Fibroblast of skin of left quadriceps (primary cell): ENCODE results near the gene DENND5B.

Experiments
- DNase-seq, 2 experiments: peaks; one replicate each; pipeline ENCODE4 v3.0.0-alpha.2; 2013; ENCODE audit warnings: low read depth in 2 of 2

Gene DENND5B

DNA sequence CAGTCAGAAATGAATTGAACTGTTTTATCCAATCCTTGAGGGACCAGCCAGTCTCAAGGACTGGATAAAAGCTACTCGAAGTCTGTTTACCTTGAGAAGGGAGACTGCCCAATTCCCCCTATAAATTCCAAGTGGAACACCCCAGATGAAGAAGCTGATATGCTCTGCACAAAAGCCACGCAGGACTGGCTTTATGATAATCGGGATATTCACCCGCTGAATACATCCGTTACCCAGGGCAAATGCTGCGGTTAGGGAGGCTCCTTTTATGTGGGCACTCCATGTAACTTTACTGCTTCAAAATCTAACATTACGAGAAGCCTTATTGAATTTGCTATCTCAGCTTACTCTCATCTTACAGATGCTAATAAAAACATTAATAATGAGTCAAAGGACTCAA, 119.1 kb downstream of the DENND5B start:
- no peak for DNase-seq

DNA sequence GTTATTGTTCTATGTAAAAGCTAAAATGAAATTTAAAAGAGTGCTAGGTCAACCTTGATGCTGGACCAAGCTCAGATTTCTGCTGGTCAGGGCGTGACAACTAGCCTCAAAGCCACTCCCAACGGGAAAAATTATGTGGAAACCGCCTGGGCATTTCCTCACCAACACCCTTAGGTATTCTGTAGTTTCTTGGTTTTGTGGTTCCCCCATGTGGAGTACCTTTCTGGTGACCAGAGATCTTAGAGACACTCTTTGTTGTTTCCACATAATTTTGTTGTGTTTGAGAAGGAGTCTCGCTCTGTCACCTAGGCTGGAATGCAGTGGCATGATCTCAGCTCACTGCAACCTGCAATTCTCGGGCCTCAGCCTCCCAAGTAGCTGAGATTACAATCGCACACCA, 119.9 kb downstream of the DENND5B start:
- DNase-seq, result no peak

DNA sequence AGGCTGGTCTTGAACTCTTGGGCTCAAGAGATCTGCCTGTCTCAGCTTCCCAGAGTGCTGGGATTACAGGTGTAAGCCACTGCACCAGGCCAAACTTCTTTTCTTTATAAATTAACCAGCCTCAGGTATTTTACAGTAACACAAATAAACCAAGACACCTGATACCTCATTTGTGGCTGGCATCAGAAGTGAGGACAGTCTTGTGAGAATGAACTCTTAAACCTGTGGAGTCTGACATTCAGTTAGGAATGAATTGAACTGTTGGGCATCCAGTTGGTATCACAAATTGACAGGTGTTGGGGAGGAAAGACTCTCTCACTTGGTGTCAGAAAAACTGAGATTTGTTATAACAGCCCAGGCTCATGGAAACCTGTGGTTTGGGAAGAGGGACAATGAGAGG, 120.5 kb downstream of the DENND5B start:
- no peak for DNase-seq

DNA sequence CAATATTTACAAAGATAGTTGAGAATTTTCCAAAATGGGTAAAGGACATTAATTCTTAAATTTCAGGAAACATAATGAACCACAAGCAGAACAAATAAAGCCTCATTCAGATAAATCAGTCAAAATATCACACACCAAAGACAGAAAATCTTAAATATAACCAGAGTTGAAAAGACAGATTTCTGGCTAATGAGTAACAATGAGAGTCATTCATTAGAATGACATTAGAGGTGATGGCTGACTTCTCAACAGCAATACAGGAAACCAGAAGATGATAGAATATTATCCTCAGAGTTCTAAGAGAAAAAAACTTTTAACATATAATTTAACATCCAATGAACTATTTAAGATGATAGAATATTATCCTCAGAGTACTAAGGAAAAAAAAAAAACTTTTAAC, 124.2 kb downstream of the DENND5B start:
- DNase-seq, result no peak

DNA sequence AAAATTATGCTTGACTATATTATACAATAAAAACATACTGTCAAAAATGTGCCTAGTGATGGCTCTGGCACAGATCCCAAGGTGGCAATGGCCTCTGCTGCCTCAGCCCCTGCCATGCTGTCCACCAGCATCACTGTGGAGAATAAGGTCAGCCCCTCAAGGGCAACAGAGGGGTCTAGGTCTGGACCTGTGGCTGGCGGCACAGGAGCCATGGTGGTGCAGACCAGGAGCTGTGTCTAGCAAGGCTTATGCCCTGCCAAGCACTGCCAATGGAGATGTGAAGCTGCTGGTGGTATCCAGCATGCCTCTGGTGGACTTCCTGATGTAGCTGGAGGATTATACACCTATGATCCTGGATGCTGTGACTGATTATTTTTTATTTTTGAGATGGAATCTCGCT, 125.9 kb downstream of the DENND5B start:
- DNase-seq, result no peak

DNA sequence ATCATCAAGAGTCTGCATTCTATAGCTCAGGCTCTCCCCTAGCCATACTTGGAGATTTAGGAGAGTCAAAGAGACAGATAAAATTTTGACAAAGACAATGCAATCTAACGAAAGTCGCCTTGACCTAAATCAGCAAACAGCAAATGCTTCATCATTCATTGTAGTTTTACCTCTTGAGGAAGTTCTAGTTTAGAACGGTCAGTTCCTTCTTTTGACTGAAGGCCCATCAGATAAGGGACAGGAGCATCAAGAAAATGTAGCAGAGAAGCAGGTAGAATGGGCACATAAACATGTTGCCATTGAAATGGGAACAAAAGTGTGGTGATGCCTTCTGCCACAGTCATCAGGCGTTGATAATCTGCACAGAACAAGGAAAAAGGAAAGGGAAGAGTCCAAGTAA, 130.9 kb downstream of the DENND5B start:
- no peak for DNase-seq

DNA sequence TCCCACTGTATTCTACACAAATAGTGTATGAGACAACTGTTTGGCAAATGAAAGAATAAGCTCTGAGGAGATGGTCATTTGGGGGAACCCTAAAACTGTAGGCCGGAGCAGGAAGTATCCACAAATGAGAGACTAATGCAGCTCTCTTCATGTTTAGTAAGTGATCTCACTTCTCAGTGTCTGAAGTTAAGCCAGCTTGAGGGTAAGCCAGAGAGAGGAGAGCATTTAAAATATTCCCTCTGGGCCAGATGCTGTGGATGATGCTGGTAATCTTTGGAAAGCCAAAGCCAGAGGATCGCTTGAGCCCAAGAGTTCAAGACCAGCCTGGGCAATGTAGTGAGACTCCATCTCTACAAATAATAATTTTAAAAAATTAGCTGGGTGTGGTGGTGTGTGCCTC, 134.4 kb downstream of the DENND5B start:
- no peak for DNase-seq

DNA sequence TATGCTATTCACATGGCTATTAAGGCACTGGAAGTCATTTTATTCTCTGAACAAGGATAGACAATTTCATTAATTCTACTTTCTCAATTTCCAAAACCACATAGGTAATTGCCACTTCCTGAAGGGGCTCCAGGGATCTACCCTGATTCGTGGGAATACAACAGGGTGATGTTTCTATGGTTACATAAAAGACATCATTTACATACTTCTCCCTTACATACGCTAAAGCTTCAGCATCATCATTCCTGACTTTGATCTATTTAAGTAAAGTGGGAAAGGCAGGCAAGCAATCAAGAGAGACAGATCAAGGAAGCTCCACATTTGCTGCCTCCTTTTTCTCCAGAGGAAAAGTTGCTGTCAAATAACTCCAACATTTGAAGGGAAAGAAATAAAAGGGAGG, 146.2 kb downstream of the DENND5B start:
- DNase-seq, result no peak

DNA sequence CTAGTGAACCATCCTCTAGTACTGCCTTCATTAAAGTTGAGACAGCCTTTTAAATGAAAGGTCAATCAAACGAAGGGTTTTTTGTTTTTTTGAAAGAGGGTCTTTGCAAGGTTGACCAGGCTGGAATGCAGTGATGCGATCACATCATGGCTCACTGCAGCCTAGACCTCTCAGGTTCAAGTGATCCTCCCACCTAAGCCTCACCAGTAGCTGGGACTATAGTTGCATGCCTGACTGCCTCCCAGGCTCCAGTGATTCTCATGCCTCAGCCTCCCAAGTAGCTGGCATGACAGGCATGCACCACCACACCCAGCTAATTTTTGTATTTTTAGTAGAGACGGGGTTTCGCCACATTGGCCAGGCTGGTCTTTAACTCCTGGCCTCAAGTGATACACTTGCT, 150.3 kb downstream of the DENND5B start:
- no peak for DNase-seq

DNA sequence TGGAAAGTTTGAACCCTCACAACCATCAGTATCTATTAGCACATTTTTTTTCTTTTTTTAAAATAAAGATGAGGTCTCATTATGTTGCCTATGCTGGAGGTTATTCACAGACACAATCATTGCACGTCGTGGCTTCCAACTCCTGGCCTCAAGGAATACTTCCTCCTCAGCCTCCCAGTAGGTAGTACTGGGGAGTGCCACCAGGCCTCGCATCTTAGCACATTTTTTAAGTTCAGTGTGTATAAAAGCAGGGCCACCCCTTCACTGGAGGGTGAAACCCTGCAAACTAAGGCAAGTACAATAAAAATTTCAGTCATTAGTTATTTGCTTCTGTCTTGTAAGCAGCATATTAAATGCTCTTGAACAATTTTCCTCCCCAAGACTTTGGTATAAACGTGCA, 150.8 kb downstream of the DENND5B start:
- no peak for DNase-seq

DNA sequence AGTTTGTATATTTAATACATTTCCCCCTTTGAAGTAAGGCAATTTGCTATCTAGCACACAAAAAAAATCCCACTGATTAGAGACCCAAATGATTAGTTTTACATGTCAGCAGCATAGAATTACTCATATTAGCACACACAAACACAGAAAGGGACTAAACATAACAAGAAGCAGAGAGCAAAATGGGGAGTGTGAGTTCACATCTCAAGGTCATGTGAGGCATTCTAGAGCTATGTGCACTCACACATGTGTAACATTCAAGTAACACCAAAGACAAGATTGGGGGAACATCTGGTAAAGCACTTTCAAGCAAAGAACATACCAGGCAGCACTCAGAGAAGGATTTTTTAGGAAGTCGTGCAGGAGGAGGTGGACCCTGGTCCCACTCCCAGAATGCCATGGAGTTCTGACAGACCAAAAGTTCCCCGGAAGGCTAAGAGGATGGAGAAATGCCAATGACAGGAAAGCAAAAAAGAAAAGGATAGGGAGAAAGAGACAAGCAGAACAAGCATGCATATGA, 159.2 kb downstream of the DENND5B start:
- peak; percentile 17 to 20 for DNase-seq

DNA sequence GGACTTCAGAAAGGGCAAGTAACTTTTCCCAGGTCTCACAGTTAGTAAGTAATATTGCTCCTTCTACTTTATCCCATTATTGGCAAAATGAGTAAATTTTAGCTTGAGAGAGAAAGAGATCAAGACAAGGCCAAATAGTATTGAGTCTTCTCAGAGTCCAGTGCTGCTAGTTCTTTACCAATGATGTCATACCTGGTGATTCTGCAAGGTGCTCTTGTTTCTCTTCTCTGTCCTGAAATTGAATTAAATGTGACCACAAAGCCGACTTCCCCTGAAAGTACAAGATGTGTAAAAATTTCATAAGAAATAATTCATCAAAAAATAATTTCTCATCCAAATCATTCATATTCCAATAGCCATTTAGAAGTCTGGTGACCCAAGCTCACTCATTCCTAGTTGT, 167.5 kb downstream of the DENND5B start:
- no peak for DNase-seq

DNA sequence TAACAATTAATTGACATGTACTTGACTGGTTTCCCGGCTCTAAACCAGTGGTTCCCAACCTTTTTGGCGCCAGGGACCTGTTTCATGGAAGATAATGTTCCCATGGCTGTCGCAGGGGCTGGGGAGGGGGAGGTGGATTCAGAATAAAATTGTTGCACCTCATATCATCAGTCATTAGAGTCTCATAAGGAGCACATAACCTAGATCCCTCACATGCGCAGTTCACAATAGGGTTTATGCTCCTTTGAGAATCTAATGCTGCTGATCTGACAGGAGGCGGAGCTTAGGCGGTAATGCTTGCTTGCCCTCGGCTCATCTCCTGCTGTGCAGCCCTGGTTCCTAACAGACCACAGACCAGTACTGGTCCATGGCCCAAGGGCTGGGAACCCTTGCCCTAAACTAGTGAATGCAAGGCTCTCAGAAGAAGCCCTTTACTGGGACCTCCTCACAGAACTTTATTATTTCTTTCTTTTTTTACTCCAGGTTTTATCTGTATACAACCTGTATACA, 178.6 kb downstream of the DENND5B start:
- DNase-seq, result no peak

DNA sequence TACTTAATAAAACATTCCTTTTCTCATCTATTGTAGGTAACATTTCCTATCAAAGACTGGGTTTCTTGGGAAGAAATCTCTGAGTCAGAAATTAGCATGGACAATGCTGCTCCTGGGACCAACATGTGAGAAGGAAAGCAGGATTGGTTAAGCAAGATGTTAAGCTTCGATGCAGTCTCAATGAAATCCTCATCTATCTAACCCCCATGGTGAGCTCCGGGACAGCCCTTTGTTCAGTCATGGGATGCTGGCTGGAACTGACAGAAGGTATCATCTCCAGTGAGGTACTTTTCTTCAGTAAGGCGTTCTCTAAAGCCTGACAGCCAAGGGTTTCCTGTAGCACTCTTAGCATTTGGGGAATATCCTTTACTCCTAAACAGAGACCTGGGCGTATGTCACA, 182.2 kb downstream of the DENND5B start:
- DNase-seq, result no peak

DNA sequence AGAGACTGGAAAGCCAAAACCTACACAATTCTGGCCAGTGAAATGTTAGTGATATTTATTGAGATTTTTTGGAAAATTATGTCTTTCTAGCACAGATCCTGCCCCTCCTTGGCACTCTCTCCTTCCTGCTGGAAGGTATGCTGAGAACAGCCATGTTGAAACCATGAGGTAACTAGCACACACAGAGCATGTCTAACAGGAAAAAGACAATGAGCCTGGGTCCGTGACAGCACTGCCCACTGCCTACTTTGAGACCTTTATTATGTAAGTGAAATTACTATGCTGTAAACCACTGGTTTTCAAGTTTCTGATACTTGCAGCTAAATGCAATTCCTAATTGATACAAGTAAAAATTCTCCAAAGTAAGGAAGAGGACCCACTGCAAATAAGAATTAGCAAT, 183.4 kb downstream of the DENND5B start:
- DNase-seq, result no peak

DNA sequence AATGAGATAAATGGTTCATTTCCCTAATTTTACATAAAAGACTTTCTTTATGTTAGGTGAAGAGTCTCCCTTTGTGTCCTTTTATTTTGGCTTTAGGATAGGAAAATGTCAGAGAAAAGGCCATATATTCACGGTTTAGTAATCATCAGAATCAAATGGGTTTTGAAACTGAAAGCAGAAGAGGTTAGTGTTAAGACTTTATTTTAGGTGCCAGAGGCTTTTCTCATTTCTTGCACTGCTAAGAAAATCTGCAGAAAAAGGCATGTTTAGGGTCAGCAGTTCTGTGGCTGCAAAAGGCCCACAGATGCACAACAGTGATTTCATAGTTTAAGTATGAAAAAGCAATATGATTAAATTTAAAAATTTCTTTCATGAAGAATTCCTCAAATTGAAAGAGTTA, 184.6 kb downstream of the DENND5B start:
- DNase-seq, result no peak

DNA sequence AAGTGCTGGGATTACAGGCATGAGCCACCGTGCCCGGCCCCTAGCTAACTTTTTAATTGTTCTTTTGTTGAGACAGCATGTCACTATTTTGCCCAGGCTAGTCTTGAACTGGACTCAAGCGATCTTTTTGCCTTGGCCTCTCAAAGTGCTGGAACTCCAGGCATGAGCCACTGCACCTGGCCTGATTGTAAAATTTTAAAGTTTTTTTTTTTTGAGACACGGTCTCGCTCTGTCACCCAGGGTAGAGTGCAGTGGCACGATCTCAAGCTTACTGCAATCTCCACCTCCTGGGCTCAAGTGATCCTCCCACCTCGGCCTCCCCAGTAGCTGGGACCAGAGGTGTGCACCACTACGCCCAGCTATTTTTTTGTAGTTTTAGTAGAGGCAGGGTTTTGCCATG, 185.9 kb downstream of the DENND5B start:
- no peak for DNase-seq

DNA sequence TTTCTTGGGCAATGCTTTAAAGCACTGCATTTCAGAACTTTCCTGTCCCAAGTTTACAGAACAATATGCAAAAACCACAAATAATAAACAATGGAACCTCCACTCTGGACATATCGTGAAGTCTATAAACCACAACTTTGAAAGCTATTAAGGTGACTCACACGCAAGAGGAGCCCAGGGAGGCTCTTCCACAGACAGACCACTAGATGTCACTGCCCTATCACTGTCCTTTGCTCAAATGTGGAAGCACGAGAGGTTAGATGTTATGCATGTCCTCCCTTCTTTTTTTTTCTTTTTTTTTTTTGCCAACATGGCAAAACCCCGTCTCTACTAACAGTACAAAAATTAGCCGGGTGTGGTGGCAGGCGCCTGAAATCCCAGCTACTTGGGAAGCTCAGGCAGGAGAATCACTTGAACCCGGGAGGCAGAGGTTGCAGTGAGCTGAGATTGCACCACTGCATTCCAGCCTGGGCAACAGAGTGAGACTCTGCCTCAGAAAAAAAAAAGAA, 187.8 kb downstream of the DENND5B start:
- peak; percentile 85 to 88 for DNase-seq

DNA sequence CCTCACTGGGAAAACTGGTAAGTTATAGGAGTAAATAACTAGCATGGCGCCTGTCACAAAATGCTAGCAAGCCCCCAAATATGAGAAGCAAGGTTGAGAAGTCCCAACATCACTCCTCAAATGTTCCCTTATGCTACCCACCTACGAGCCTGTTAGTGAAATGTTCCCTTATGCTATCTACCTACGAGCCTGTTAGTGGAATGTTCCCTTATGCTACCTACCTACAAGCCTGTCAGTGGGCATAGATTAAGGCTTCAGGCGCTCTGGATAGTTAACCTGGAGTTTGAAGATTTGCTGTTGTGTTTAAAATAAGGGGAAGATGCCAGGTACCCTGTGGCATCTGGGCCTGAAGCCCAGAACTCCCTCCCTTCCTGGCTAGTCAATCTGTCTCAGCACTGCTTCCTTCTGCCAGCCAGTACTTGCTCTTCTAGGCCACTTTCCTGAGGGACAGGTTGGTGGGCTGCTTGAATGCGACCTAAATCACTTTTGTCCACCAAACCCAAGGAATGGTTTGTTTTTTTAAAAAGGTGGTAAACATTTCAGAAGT, 197.9 kb downstream of the DENND5B start:
- DNase-seq, result no peak

DNA sequence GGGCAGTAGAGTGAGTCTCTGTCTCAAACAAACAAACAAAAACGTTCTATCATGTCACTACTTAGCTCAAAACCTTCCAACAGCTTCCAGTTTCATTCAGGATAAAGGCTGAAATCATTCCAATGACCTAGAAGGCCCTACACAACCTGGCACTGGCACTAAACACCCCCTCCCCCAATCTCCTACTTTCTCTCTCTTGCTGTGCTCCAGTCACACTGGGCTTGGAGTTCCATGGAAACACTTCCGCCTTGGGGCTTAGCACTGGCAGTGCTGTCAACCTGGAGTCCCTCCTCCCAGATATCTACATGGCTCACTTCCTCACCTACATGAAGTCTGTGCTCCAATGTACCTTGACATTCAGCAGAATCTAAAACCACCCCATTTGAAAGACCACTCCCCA, 199.9 kb downstream of the DENND5B start:
- DNase-seq, result no peak

DNA sequence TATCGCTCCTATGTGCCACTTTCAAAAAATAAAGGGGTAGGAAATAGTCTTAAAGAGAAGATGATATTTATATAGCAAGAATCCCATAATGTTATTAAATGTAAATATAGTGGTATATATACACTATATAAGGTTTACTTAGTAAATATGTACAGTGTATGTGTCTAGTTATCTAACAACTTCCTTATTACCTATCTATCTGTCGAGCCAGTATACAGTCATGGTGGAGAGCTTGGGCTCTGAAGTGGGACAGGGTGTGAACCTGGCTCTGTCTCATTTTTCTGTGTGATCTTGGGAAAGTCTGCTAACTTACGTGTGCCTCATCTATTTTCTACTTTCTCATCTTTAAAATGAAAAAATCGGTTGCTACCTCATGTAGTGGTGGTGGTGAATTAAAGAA, 202.2 kb downstream of the DENND5B start:
- no peak for DNase-seq

DNA sequence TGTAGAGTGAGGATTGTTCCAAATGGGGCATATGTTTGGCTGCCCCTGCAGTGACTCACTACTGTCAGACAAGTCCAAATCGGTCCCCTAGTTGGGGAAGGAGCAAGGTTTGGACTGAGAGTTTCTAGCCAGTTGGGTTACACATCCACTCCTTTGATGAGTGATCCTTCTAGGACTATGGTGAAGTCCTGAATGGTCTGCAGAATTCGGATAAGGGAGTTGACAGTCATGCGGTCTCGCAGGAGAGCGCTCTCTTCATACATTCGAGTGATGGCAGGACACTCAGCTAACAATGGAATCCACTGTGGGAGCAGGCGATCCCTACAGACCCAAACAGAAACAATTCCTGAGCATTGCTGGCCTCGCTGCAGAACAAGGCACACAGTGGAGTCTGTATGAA, 203.5 kb downstream of the DENND5B start:
- DNase-seq, result no peak

DNA sequence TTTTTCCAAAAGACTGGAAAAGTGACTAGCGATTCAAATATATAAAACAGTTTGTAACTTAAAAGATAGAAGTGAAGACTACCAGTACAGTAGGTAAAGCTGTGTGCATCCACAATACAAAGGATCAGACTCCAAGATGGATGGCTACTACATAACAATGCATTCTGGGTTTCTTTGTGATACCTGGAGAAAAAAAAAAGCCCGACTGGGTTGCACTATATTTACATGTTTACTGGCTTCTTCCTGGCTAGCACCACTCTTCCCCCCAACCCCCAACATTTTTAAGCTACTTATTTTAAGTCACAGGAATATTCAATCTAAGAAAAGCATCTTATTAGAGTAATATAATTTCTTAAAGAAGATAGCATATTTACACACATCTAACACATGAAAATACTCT, 203.9 kb downstream of the DENND5B start:
- no peak for DNase-seq

DNA sequence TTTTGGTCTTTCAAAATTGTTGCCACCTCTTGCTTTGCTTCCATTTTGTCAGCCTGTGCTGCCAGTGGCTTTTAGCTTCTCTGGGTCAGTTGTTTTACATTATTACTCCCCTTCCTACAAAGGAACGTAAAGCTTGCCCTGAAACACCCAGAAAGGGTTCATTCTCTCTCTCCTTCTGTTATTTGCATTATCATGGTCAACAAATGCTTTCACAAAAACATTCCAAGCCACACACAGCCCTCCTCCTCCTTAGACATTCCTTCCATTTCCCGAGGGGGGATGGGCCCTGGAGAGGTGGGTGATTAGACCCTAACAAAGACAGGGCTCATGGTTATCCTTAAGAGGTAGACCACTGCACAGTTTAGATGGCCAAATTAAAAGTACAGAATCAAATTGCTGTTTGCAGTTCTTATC, 204.6 kb downstream of the DENND5B start:
- DNase-seq, result no peak
